PFSK-1 (cell line): ENCODE data around the gene JAKMIP2.

Source experiments
- FOXP2 ChIP-seq: optimal IDR thresholded peaks from 2 replicates; pipeline ENCODE3; 2011; ENCODE audit warnings: borderline replicate concordance, control low read depth, inconsistent platforms; ENCODE audit not compliant: insufficient read depth; ENCODE audit errors: extremely low read length, extremely low read depth
- POLR2AphosphoS5 ChIP-seq: IDR thresholded peaks from 2 replicates; pipeline ENCODE4 v1.6.1; 2012; ENCODE audit warnings: low read depth, mild to moderate bottlenecking, control low read depth, low read length, moderate library complexity
- REST ChIP-seq, 2 experiments: IDR thresholded peaks; 2 replicates each; pipeline versions ENCODE4 v1.6.1 to v1.8.0; 2011 to 2012; ENCODE audit warnings: low read depth in 2 of 2, low read length in 2 of 2, control low read depth in 1 of 2, inconsistent platforms in 1 of 2, mild to moderate bottlenecking in 1 of 2, moderate library complexity in 1 of 2; ENCODE audit not compliant: insufficient read depth in 1 of 2
- SIN3A ChIP-seq: IDR thresholded peaks from 2 replicates; pipeline ENCODE4 v1.6.1; 2012; ENCODE audit warnings: mild to moderate bottlenecking, low read length, moderate library complexity, borderline replicate concordance; ENCODE audit not compliant: insufficient read depth
- TAF1 ChIP-seq: IDR thresholded peaks from 2 replicates; pipeline ENCODE4 v1.6.1; 2012; ENCODE audit warnings: low read length, control low read depth, borderline replicate concordance; ENCODE audit not compliant: insufficient read depth

JAKMIP2 gene

GRCh38 chr5:147732291-147732883, 50.1 kb downstream of the JAKMIP2 start:
- TF ChIP-seq FOXP2 (no peak), POLR2AphosphoS5 (no peak), REST (IDR thresholded peaks at IDR 0.05; ENCODE audit: insufficient read depth in 1 of 2, low read depth in 2 of 2, low read length in 2 of 2) (no peak), TAF1 (no peak), SIN3A (no peak)

- no peak for TF ChIP-seq FOXP2
- TF ChIP-seq REST (IDR thresholded peaks at IDR 0.05; ENCODE audit: insufficient read depth in 1 of 2, low read depth in 2 of 2, low read length in 2 of 2), result no peak
- TF ChIP-seq TAF1, result no peak
- no peak for TF ChIP-seq POLR2AphosphoS5
- TF ChIP-seq SIN3A, result no peak
Measured at GRCh38 chr5:147731431-147732290, 50.9 kb downstream of the JAKMIP2 start.

- TF ChIP-seq REST (IDR thresholded peaks at IDR 0.05; ENCODE audit: insufficient read depth in 1 of 2, low read depth in 2 of 2, low read length in 2 of 2) (no peak), TAF1 (no peak), FOXP2 (no peak), SIN3A (no peak), POLR2AphosphoS5 (no peak)
Measured at GRCh38 chr5:147727200-147727599, 55.3 kb downstream of the JAKMIP2 start.

- no peak for TF ChIP-seq FOXP2
- no peak for TF ChIP-seq TAF1
- TF ChIP-seq SIN3A, result no peak
- no peak for TF ChIP-seq REST (IDR thresholded peaks at IDR 0.05; ENCODE audit: insufficient read depth in 1 of 2, low read depth in 2 of 2, low read length in 2 of 2)
Measured at GRCh38 chr5:147713550-147714295, 68.8 kb downstream of the JAKMIP2 start.
